PC-3 (cell line): ENCODE results near the gene PARN.

Experiments
- CTCF ChIP-seq: fragments of 300-600 bp; sonication (generic); conservative IDR thresholded peaks from 2 replicates; pipeline ENCODE4 v1.5.1; 2017; ENCODE audit warnings: antibody characterized with exemption, low read depth, mild to moderate bottlenecking, low read length
- EZH2 ChIP-seq: fragments of 300-600 bp; sonication (generic); IDR thresholded peaks from one replicate; pipeline ENCODE4 v1.6.1; 2017; ENCODE audit warnings: antibody characterized with exemption, mild to moderate bottlenecking, low read length; ENCODE audit not compliant: unreplicated experiment
- EZH2phosphoT487 ChIP-seq: fragments of 300-600 bp; sonication (generic); IDR thresholded peaks from 2 replicates; pipeline ENCODE4 v1.6.1; 2018; ENCODE audit warnings: mild to moderate bottlenecking, antibody characterized with exemption, low read length, borderline replicate concordance

GRCh38 chr16:14678748-14679497 lies 48.9 kb upstream of the PARN start:
- TF ChIP-seq CTCF = no peak
- no peak for TF ChIP-seq EZH2phosphoT487
- no peak for TF ChIP-seq EZH2
